Breast epithelium (tissue), 4 donors: ENCODE measurements around the gene LZIC. TPM values are rescaled to one million over a fixed set of nuclear protein-coding genes. Genes with fewer than 3 reads are reported as not detected.

Experiments
- DNase-seq, 2 donors: peaks; one replicate each; pipeline ENCODE4 v3.0.0-alpha.2; 2019; ENCODE audit warnings: low spot score in 2 of 2
- H3K27ac ChIP-seq, 2 donors: fragments of 200-600 bp; sonication (generic) in 1 of 2; one replicate each; pipeline ENCODE4 v1.5.1; 2016 to 2019; ENCODE audit warnings: mild to moderate bottlenecking in 1 of 2
- H3K27me3 ChIP-seq, 2 donors: fragments of 200-600 bp; sonication (generic) in 1 of 2; one replicate each; pipeline versions ENCODE4 v1.5.1 to v1.6.0; 2017 to 2019; ENCODE audit warnings: control low read depth in 1 of 2, mild to moderate bottlenecking in 1 of 2
- H3K36me3 ChIP-seq: fragments of 200-600 bp; one replicate; pipeline ENCODE4 v1.5.1; 2019
- H3K4me1 ChIP-seq, 2 donors: fragments of 200-600 bp; sonication (generic); one replicate each; pipeline ENCODE4 v1.5.1; 2016 to 2019; ENCODE audit warnings: control low read depth in 1 of 2
- H3K4me3 ChIP-seq, 3 donors: fragments of 200-600 bp; sonication (generic); 1 replicate in 2 of 3; 2 replicates in 1 of 3; pipeline ENCODE4 v1.5.1; 2016 to 2019; ENCODE audit warnings: mild to moderate bottlenecking in 3 of 3, moderate library complexity in 2 of 3
- H3K9me3 ChIP-seq, 2 donors: fragments of 200-600 bp; sonication (generic) in 1 of 2; one replicate each; pipeline ENCODE4 v1.5.1; 2016 to 2019; ENCODE audit warnings: control low read depth in 1 of 2
- POLR2A ChIP-seq: fragments of 450-650 bp; IDR thresholded peaks from one replicate; pipeline ENCODE4 v1.6.1; 2016; ENCODE audit warnings: antibody characterized with exemption, mild to moderate bottlenecking, moderate library complexity
- POLR2AphosphoS5 ChIP-seq, 3 donors: sonication (generic); formaldehyde crosslinking; IDR thresholded peaks; one replicate each; pipeline ENCODE4 v1.6.1; 2017; ENCODE audit warnings: antibody characterized with exemption in 3 of 3
- intact Hi-C: fragments of 100-400 bp; cut with DNase I; formaldehyde crosslinking; loops from one replicate; pipeline ENCODE4 v1.15.1; 2023; ENCODE audit warnings: low total_unique reads
- total RNA-seq, 3 donors: library from RNA; depleted of rRNA; stranded (reverse); fragments of >200 nt; gene quantifications; one replicate each; pipeline ENCODE4 v1.1.0, GENCODE V29; 2016
- TF ChIP-seq, protein P1 (sequence below), 3 donors: fragments of 450-650 bp; IDR thresholded peaks; one replicate each; pipeline ENCODE4 v1.5.1; 2016 to 2017; ENCODE audit warnings: antibody characterized with exemption in 3 of 3, mild to moderate bottlenecking in 3 of 3, moderate library complexity in 3 of 3

Gene LZIC
- total RNA-seq, 3 donors from 2014 or later = 22.3 to 29.3 (median 23.7) TPM

DNA sequence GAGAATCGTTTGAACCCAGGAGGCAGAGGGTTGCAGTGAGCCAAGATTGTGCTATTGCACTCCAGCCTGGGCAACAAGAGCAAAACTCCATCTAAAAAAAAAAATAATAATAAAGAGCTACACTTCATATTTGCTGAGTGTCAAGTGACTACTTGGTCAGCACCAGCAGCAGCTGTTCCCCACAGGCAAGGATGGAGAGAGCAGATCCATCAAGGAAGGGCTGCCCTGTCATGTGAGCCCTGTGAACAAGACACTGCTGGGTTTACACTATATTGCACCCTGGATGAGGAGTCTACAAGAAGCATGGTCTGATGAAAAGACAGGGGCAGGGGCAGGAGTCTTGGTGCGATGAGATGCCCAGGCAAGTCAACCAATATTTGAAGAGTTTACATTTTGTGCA, 36.7 kb downstream of the LZIC start:
- Histone ChIP-seq H3K36me3 (no peaks in the 10 kb centered on the region), H3K4me1 (peaks cover 4 to 11% of the 10 kb centered on the region in 2 donors), H3K9me3 (no peaks in the 10 kb centered on the region), H3K4me3 (no peak overlapping the region), H3K27ac (no peak overlapping the region), H3K27me3 (no peaks in the 10 kb centered on the region)
- no peak for TF ChIP-seq POLR2AphosphoS5 (IDR thresholded peaks at IDR 0.05)
- TF ChIP-seq POLR2A = no peak
- TF ChIP-seq, protein P1, sequence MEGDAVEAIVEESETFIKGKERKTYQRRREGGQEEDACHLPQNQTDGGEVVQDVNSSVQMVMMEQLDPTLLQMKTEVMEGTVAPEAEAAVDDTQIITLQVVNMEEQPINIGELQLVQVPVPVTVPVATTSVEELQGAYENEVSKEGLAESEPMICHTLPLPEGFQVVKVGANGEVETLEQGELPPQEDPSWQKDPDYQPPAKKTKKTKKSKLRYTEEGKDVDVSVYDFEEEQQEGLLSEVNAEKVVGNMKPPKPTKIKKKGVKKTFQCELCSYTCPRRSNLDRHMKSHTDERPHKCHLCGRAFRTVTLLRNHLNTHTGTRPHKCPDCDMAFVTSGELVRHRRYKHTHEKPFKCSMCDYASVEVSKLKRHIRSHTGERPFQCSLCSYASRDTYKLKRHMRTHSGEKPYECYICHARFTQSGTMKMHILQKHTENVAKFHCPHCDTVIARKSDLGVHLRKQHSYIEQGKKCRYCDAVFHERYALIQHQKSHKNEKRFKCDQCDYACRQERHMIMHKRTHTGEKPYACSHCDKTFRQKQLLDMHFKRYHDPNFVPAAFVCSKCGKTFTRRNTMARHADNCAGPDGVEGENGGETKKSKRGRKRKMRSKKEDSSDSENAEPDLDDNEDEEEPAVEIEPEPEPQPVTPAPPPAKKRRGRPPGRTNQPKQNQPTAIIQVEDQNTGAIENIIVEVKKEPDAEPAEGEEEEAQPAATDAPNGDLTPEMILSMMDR (IDR thresholded peaks at IDR 0.05) = no peak
- DNase-seq = no peak
- intact Hi-C loops = no loop called here

DNA sequence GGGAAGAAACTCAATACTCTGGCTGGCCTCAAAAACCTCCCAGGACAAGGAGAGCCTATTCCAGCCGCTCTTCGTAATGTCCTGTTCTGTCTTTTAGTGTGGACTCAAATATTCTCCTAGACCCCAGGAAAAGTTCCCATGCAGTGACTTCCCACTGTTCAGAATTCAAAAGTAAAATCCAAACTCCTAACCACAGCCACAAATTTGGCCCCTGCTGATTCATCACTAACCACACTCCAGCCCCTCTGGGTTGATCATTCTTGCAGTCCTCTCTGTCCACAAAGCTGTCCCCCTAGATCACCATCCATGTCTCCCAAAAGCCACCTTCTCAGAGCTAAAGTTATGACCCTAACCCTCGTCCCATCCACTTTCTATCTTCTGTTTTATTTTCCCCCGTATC, 38.2 kb downstream of the LZIC start:
- Histone ChIP-seq H3K9me3 (no peaks in the 10 kb centered on the region), H3K27me3 (no peaks in the 10 kb centered on the region), H3K27ac (no peak overlapping the region), H3K4me1 (peaks cover 0 to 24% of the 10 kb centered on the region in 2 donors), H3K4me3 (no peak overlapping the region), H3K36me3 (no peaks in the 10 kb centered on the region)
- intact Hi-C loops = no loop called here
- DNase-seq = no peak
- TF ChIP-seq POLR2AphosphoS5 (IDR thresholded peaks at IDR 0.05) = no peak
- TF ChIP-seq, protein P1 (IDR thresholded peaks at IDR 0.05) = no peak
- TF ChIP-seq POLR2A = no peak

DNA sequence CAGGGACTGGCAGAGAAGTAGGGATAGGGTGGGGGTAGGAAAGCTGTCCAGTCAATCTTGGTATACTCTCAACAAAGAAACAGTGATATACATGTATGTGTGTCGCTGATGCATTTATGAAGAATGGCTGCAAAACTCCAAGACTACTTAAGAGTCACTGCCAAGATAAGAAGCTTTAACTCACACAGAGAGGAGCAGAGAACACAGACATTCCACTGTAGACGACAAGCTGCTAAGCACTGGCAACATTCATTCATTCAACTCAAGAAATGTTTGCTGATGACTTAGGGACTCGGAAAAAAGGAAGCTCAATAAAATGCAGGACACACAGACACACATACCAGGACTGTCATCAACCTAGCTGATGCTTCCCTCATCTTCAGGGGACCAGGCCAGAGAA, 38.6 kb downstream of the LZIC start:
- Histone ChIP-seq H3K4me1 (peaks cover 0 to 24% of the 10 kb centered on the region in 2 donors), H3K4me3 (no peak overlapping the region), H3K9me3 (no peaks in the 10 kb centered on the region), H3K27ac (no peak overlapping the region), H3K27me3 (no peaks in the 10 kb centered on the region), H3K36me3 (no peaks in the 10 kb centered on the region)
- intact Hi-C loops = loop anchor here (5.0 kb wide), 1 partner anchor 903 kb away; no protein-coding TSS in a partner anchor
- TF ChIP-seq POLR2A (no peak), POLR2AphosphoS5 (IDR thresholded peaks at IDR 0.05) (no peak)
- TF ChIP-seq, protein P1 (IDR thresholded peaks at IDR 0.05) = no peak
- DNase-seq = no peak

DNA sequence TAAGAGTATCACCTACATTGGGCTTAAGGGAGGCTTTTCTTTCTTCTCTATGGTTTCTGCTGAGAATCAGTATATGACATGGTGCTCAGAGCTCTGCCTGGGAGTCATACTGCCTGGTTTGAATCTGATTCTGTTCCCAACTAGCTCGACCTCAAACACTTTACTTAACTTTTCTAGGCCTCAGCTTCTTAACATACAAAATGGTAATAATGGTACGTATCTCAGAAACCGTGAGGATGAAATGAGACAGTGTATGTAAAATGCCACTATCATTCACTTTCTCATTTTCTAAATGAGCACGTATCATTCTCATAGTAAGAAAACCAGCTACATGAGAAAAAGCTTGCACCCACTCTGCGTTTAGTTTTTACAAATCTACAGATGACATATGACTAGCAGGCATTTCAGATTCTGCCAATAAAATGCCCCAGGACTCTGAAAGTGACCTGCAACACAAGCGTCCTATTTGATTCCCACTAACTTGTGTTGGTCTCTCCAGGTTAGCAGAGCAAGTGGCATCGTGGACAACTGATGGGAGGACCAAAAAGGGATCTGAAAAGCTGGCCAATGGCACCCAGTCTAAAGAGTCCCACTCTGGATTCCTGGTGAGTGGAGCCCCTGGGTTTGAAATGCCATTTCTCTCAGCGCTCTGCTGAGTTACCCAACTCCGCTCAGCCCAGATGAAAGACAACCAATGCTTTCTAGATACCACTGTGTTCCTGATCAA, 39.2 kb downstream of the LZIC start:
- intact Hi-C loops = loop anchor here (5.0 kb wide), 1 partner anchor 903 kb away; no protein-coding TSS in a partner anchor
- peaks cover 0 to 24% of the 10 kb centered on the region in 2 donors for H3K4me1 ChIP-seq

DNA sequence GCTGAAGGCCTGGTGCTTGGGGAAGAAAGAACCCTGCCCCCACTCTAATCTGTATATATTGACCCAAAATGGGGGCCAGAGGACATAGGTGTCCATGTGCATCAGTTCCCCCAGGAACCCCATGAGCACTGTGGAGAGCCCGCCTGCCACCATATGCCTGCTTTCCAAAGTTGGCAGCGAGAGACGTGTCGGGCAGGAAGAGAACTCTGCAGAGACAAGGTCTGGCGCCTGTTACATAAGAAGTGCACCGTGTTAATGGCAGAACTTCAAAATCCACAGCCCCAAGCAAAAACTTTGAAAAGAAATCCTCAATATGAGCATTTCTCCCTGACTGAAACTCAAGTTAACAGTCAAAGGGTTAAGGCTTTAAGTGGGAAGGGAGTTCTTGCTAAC, 41.1 kb downstream of the LZIC start:
- intact Hi-C loops = loop anchor here (5.0 kb wide), 1 partner anchor 905 kb away; no protein-coding TSS in a partner anchor
- no peaks in the 10 kb centered on the region for H3K36me3 ChIP-seq
- peaks cover 0 to 19% of the 10 kb centered on the region in 2 donors for H3K4me1 ChIP-seq
- H3K9me3 ChIP-seq = no peaks in the 10 kb centered on the region
- H3K27me3 ChIP-seq = no peaks in the 10 kb centered on the region
- peak overlapping the region; percentile 32 to 37 for H3K27ac ChIP-seq
- no peak for DNase-seq
- TF ChIP-seq POLR2AphosphoS5 (IDR thresholded peaks at IDR 0.05) (no peak), POLR2A (no peak)
- TF ChIP-seq, protein P1 (IDR thresholded peaks at IDR 0.05) = no peak
- H3K4me3 ChIP-seq = no peak overlapping the region

More for the DNA sequence above, 39.2 kb downstream of the LZIC start:
- TF ChIP-seq POLR2A (no peak), POLR2AphosphoS5 (IDR thresholded peaks at IDR 0.05) (no peak)
- TF ChIP-seq, protein P1 (IDR thresholded peaks at IDR 0.05) = no peak
- H3K4me3 ChIP-seq = no peak overlapping the region
- no peak overlapping the region for H3K27ac ChIP-seq
- H3K9me3 ChIP-seq = no peaks in the 10 kb centered on the region
- no peaks in the 10 kb centered on the region for H3K36me3 ChIP-seq
- no peak for DNase-seq
- no peaks in the 10 kb centered on the region for H3K27me3 ChIP-seq
